Fibroblast of villous mesenchyme (primary cell): ENCODE measurements around the gene TNFAIP8L1. TPM values are rescaled to one million over a fixed set of nuclear protein-coding genes. Genes with fewer than 3 reads are reported as not detected.

Source experiments
- DNase-seq: peaks from one replicate; pipeline ENCODE4 v3.0.0-alpha.2; 2010; ENCODE audit warnings: low read depth
- H3K4me3 ChIP-seq: 2 replicates; pipeline ENCODE4 v1.5.1; 2011; ENCODE audit warnings: low read depth, mild to moderate bottlenecking, low read length
- total RNA-seq: library from RNA; depleted of rRNA; stranded (reverse); fragments of >200 nt; gene quantifications from 2 replicates; pipeline ENCODE4 v1.2.3, GENCODE V29; 2012
- TF ChIP-seq, protein P1 (sequence below): IDR thresholded peaks from 2 replicates; pipeline ENCODE4 v1.5.1; 2012; ENCODE audit warnings: low read depth, mild to moderate bottlenecking, low read length; ENCODE audit not compliant: insufficient read depth

The TNFAIP8L1 gene
- total RNA-seq, 1 donor: 4.3 TPM

DNA sequence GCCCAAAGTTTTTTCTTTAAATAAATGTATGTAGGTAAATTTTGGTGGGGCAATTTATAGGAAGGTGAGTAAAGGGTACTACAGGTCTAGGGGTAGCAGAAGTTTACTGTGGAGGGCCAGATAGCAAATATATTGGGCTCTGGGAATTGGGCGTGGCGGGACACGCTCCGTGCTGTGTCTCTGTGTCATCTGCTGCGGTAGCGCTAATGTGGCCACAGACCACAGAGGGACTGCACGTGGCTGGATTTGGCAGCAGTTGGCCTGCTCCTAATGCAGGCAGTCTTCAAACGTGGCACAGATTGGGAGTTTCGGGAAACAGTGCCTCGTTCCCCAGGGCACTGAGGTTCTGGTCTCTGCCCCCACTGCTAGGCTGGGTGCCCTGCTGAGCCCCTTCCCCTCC lies 47.4 kb downstream of the TNFAIP8L1 start:
- TF ChIP-seq, protein P1, sequence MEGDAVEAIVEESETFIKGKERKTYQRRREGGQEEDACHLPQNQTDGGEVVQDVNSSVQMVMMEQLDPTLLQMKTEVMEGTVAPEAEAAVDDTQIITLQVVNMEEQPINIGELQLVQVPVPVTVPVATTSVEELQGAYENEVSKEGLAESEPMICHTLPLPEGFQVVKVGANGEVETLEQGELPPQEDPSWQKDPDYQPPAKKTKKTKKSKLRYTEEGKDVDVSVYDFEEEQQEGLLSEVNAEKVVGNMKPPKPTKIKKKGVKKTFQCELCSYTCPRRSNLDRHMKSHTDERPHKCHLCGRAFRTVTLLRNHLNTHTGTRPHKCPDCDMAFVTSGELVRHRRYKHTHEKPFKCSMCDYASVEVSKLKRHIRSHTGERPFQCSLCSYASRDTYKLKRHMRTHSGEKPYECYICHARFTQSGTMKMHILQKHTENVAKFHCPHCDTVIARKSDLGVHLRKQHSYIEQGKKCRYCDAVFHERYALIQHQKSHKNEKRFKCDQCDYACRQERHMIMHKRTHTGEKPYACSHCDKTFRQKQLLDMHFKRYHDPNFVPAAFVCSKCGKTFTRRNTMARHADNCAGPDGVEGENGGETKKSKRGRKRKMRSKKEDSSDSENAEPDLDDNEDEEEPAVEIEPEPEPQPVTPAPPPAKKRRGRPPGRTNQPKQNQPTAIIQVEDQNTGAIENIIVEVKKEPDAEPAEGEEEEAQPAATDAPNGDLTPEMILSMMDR: no peak
- no peak for DNase-seq
- H3K4me3 ChIP-seq: no peak overlapping the region

DNA sequence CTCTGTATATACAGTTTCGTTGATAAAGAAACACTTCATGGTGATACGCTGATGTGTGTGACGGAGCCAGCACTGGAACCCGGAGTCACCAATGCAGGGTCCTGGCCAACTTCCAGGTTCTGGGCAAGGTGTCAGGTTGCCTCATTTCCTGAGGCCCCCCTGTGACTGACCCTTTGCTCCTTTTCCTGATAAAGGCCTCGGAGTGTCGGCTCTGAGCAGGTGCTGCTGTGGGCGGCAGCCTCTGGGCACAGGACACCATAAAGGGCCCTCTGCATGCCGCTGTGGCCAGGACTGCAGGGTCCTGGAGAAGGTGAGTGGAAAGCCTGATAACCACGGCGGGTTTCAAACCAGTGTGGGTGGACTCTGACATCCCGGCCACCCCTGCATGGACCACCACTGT lies 48.1 kb downstream of the TNFAIP8L1 start:
- no peak overlapping the region for H3K4me3 ChIP-seq
- TF ChIP-seq, protein P1: no peak
- no peak for DNase-seq

DNA sequence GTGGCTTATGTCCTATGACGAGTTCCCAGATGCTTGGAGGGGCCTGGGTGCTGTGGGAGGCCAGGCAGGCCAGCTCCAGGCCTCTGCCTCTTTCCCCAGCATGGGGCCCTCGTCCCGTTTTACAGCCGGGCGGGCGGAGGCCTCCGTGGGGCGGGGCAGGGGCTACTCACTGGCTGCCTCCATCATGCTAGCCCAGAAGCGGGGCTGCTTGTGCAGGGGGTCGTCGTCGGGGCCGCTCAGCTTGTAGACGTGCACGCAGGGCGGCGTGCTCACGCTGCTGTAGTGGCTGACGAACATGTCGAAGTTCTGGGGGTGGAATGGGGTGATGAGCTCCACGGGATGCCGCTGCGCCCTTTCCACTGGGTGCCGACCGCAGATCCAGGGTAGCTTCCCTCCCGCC lies 49.3 kb downstream of the TNFAIP8L1 start:
- TF ChIP-seq, protein P1: no peak
- DNase-seq: no peak
- no peak overlapping the region for H3K4me3 ChIP-seq

DNA sequence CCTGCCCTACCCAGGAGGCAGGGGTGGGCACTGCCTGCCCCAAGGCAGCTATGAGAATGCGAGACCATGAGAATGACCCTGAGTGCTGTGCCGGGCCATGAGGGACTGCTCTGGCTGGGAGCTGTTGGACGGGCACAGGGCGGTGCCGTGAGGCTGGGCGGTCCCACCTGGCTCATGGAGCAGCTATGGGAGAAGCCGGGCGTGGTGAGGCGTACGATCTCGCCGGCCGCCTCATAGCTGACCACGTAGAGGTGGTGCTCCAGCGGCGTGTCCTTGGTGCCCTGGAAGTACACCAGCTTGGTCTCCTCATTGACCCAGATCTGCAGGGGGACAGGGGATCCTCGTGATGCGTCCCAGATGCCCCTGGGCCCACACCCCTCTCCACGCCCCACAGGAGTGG lies 50.1 kb downstream of the TNFAIP8L1 start:
- no peak overlapping the region for H3K4me3 ChIP-seq
- TF ChIP-seq, protein P1: no peak
- no peak for DNase-seq

DNA sequence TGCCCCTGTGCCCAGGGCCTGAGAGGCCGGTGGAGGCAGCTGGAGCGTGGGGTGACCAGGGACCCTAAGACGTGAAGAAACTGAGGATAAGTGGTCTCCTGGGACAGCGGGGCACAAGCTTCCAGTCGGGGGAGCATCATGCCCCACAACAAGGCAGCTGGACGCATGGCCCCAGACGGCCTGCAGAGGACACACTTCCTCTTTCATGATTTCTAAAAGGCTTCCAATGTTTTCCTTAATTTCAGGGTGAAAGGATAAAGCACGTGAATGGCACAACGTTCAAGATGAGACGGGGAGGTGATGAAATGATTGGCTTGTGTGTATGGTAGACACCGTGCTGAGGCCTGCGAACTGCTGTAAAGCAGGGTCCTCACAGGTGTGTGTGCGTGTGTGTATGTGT lies 51.0 kb downstream of the TNFAIP8L1 start:
- TF ChIP-seq, protein P1: no peak
- no peak overlapping the region for H3K4me3 ChIP-seq
- no peak for DNase-seq

DNA sequence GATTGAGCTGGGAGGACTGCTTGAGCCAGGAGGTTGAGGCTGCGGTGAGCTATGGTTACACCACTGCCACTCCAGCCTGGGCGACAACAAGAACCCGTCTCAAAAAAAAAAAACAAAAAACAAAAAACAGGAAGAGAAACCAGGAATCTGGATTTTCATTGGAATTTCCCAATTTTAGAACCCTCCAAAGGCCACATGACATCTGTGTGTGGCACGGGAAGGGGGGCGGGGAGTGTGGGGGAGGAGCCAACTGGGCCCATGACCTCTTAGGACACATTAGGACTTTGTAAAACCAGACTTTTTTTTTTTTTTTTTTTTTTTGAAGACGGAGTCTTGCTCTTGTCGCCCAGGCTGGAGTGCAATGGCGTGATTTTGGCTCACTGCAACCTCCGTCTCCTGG lies 52.1 kb downstream of the TNFAIP8L1 start:
- no peak for DNase-seq
- H3K4me3 ChIP-seq: no peak overlapping the region
- TF ChIP-seq, protein P1: no peak
